ENCODE data around the gene RASGRF2.

Gene RASGRF2

DNA sequence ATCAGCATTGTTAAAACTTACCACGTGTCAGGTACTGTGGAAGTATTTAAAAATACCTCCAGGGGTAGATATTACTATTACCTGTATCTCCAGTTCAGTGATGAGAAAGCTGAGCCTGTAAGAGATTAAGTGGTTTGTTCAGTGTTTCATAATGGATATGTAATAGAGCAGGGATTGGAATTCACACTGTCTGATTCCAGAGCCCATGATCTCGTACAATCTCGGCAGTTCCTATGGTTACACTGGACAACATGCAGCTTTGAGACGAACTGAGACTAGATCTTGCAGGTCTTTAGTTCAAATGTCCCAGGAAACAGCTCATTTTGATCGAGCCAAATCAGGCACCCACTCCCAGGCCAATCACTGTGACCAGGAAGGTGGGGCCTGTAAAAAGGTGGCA, 8.8 kb upstream of the RASGRF2 start:
- no peaks in the 10 kb centered on the region for H3K4me1 ChIP-seq (ENCODE audit: control extremely low read depth in 1 of 4, control insufficient read depth in 4 of 4, insufficient read depth in 4 of 4, low read length in 3 of 4)
- H3K4me3 ChIP-seq (ENCODE audit: control insufficient read depth in 1 of 7, extremely low read depth in 1 of 7, insufficient read depth in 4 of 7, low read depth in 2 of 7, low read length in 6 of 7): no peak overlapping the region
- H3K27ac ChIP-seq (ENCODE audit: insufficient read depth in 1 of 2, low read depth in 1 of 2, low read length in 2 of 2, poor library complexity in 1 of 2, severe bottlenecking in 2 of 2): no peak overlapping the region
- 94% methylated on average over 4 of the region's 5 CpGs for WGBS (ENCODE audit: insufficient coverage)
- H3K36me3 ChIP-seq (ENCODE audit: control insufficient read depth in 4 of 4, insufficient read depth in 4 of 4, low read length in 3 of 4): no peaks in the 10 kb centered on the region
- no peaks in the 10 kb centered on the region for H3K9me3 ChIP-seq (ENCODE audit: control extremely low read depth in 1 of 5, control insufficient read depth in 4 of 5, insufficient read depth in 2 of 5, low read depth in 1 of 5, low read length in 4 of 5)
- H3K27me3 ChIP-seq (replicated peaks in 2 of 5; ENCODE audit: control insufficient read depth in 4 of 5, insufficient read depth in 5 of 5, low read length in 4 of 5): peaks cover 0 to 24% (median 6%) of the 10 kb centered on the region in 5 experiments
- POLR2A ChIA-PET: no interaction called here
- DNase-seq: no peak
- CTCF ChIA-PET: no interaction called here

DNA sequence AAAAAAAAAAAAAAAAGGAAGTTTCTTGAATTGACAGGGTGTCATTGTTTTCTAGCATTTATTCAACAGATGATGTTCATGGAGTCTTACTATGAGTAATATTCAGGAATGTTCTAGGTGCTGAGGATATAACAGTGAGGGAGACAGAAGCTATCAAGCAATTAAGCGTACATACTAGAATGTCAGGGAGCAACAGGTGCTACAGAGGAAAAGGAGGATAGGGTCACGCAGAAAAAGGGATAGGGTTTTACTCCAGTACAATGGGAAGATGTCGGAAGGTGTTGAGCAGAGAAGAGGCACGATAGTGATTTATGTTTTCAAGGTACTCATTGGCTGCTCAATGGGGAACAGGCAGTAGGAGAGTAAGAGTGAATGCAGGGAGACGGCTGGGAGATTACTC, 6.6 kb upstream of the RASGRF2 start:
- Histone ChIP-seq H3K27ac (ENCODE audit: insufficient read depth in 1 of 2, low read depth in 1 of 2, low read length in 2 of 2, poor library complexity in 1 of 2, severe bottlenecking in 2 of 2) (no peak overlapping the region), H3K4me3 (ENCODE audit: control insufficient read depth in 1 of 7, extremely low read depth in 1 of 7, insufficient read depth in 4 of 7, low read depth in 2 of 7, low read length in 6 of 7) (no peak overlapping the region), H3K27me3 (replicated peaks in 2 of 5; ENCODE audit: control insufficient read depth in 4 of 5, insufficient read depth in 5 of 5, low read length in 4 of 5) (peaks cover 0 to 45% (median 11%) of the 10 kb centered on the region in 5 experiments), H3K4me1 (ENCODE audit: control extremely low read depth in 1 of 4, control insufficient read depth in 4 of 4, insufficient read depth in 4 of 4, low read length in 3 of 4) (no peaks in the 10 kb centered on the region), H3K9me3 (ENCODE audit: control extremely low read depth in 1 of 5, control insufficient read depth in 4 of 5, insufficient read depth in 2 of 5, low read depth in 1 of 5, low read length in 4 of 5) (no peaks in the 10 kb centered on the region), H3K36me3 (ENCODE audit: control insufficient read depth in 4 of 4, insufficient read depth in 4 of 4, low read length in 3 of 4) (no peaks in the 10 kb centered on the region)
- DNase-seq: no peak
- POLR2A ChIA-PET: no interaction called here
- 100% methylated on average over 5 of the region's 5 CpGs for WGBS (ENCODE audit: insufficient coverage)
- CTCF ChIA-PET: no interaction called here

DNA sequence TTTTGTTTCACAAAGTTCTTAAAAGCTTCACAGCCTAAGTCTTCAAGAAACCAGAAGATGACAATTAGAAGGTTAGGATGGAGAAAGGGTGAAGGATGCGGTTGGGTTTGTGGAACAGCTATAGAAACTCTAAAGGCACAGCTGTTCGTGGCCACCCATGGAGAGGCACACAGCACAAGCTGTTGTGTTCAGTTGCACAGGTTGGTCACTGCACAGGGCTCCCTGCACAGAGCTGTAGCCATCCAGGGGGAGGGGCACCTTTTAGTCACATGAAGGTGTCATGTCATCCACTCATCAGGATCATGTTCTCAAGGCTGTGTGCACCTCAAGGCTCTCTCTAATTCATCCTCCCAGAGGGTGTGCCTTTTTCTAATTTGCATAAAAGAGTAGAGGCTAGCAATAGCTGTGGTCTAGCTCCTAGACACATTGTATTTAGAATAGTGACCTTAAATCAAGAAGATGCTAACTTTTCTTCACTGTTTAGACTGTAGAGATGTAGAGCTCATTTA, 5.0 kb upstream of the RASGRF2 start:
- peaks cover 0 to 5% (median 2%) of the 10 kb centered on the region in 4 experiments for H3K4me1 ChIP-seq (ENCODE audit: control extremely low read depth in 1 of 4, control insufficient read depth in 4 of 4, insufficient read depth in 4 of 4, low read length in 3 of 4)
- H3K27me3 ChIP-seq (replicated peaks in 2 of 5; ENCODE audit: control insufficient read depth in 4 of 5, insufficient read depth in 5 of 5, low read length in 4 of 5): peaks cover 0 to 61% (median 15%) of the 10 kb centered on the region in 5 experiments
- ChIA-PET POLR2A (no interaction called here), CTCF (interaction anchor here (1.3 kb wide), 1 partner anchor 13 kb away, joined by 3 read pairs; no protein-coding TSS in a partner anchor)
- H3K4me3 ChIP-seq (ENCODE audit: control insufficient read depth in 1 of 7, extremely low read depth in 1 of 7, insufficient read depth in 4 of 7, low read depth in 2 of 7, low read length in 6 of 7): no peak overlapping the region
- no peaks in the 10 kb centered on the region for H3K9me3 ChIP-seq (ENCODE audit: control extremely low read depth in 1 of 5, control insufficient read depth in 4 of 5, insufficient read depth in 2 of 5, low read depth in 1 of 5, low read length in 4 of 5)
- WGBS (ENCODE audit: insufficient coverage): 93% methylated on average over 2 of the region's 2 CpGs
- H3K27ac ChIP-seq (ENCODE audit: insufficient read depth in 1 of 2, low read depth in 1 of 2, low read length in 2 of 2, poor library complexity in 1 of 2, severe bottlenecking in 2 of 2): no peak overlapping the region
- DNase-seq: no peak
- no peaks in the 10 kb centered on the region for H3K36me3 ChIP-seq (ENCODE audit: control insufficient read depth in 4 of 4, insufficient read depth in 4 of 4, low read length in 3 of 4)

DNA sequence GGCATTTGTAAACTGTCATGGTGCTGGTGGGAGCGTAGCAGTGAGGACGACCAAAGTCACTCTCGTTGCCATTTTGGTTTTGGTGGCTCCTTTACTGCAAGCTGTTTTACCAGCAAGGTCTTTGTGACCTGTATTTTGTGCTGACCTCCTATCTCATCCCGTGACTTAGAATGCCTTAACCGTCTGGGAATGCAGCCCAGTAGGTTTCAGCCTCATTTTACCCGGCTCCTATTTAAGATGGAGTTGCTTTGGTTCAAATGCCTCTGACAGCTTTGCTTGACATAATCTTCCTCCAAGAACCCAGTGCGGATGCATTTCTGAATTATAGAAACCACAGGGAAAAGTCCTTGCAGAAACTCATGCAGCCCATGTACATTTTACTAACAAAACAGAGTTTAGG, 3.9 kb upstream of the RASGRF2 start:
- peaks cover 0 to 70% (median 22%) of the 10 kb centered on the region in 5 experiments for H3K27me3 ChIP-seq (replicated peaks in 2 of 5; ENCODE audit: control insufficient read depth in 4 of 5, insufficient read depth in 5 of 5, low read length in 4 of 5)
- no peaks in the 10 kb centered on the region for H3K9me3 ChIP-seq (ENCODE audit: control extremely low read depth in 1 of 5, control insufficient read depth in 4 of 5, insufficient read depth in 2 of 5, low read depth in 1 of 5, low read length in 4 of 5)
- H3K27ac ChIP-seq (ENCODE audit: insufficient read depth in 1 of 2, low read depth in 1 of 2, low read length in 2 of 2, poor library complexity in 1 of 2, severe bottlenecking in 2 of 2): no peak overlapping the region
- WGBS (ENCODE audit: insufficient coverage): 75% methylated on average over 5 of the region's 7 CpGs
- ChIA-PET POLR2A (no interaction called here), CTCF (no interaction called here)
- H3K4me1 ChIP-seq (ENCODE audit: control extremely low read depth in 1 of 4, control insufficient read depth in 4 of 4, insufficient read depth in 4 of 4, low read length in 3 of 4): peaks cover 0 to 16% (median 11%) of the 10 kb centered on the region in 4 experiments
- DNase-seq: no peak
- H3K4me3 ChIP-seq (ENCODE audit: control insufficient read depth in 1 of 7, extremely low read depth in 1 of 7, insufficient read depth in 4 of 7, low read depth in 2 of 7, low read length in 6 of 7): no peak overlapping the region
- H3K36me3 ChIP-seq (ENCODE audit: control insufficient read depth in 4 of 4, insufficient read depth in 4 of 4, low read length in 3 of 4): no peaks in the 10 kb centered on the region

DNA sequence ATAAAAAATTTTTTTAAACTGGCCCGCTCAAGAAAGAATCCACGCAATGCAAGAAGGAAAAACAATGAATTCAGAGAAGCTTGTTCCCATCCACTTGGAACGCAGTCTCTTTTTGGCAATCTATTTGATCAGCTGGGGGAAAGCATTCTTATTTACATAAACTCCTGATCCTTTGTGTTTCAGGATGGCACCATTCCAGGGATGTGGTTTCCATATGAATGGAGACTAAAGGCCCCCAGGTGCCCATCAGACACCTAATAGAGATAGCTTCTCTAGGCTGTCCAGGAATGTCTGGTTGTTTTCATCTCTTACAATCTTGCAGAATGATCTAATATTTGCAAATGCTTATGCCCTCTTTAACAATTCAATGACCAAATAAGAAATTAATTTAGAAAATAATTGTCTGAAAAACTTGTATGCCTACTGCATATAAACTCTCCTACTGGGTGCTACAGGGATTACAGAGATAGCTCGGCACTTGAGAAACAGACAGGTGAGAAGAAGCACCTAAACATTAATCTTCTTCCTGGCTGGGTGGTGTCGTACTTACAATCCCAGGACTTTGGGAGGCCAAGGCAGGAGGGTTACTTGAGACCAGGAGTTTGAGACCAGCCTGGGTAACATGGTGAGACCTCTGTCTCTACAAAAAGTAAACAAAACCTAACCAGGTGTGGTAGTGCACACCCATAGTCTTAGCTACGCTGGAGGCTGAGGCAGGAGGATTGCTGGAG, 3.0 kb upstream of the RASGRF2 start:
- H3K36me3 ChIP-seq (ENCODE audit: control insufficient read depth in 4 of 4, insufficient read depth in 4 of 4, low read length in 3 of 4): no peaks in the 10 kb centered on the region
- no peak overlapping the region for H3K27ac ChIP-seq (ENCODE audit: insufficient read depth in 1 of 2, low read depth in 1 of 2, low read length in 2 of 2, poor library complexity in 1 of 2, severe bottlenecking in 2 of 2)
- POLR2A ChIA-PET: no interaction called here
- DNase-seq: no peak
- H3K4me1 ChIP-seq (ENCODE audit: control extremely low read depth in 1 of 4, control insufficient read depth in 4 of 4, insufficient read depth in 4 of 4, low read length in 3 of 4): peaks cover 0 to 19% (median 12%) of the 10 kb centered on the region in 4 experiments
- no peak overlapping the region for H3K4me3 ChIP-seq (ENCODE audit: control insufficient read depth in 1 of 7, extremely low read depth in 1 of 7, insufficient read depth in 4 of 7, low read depth in 2 of 7, low read length in 6 of 7)
- WGBS (ENCODE audit: insufficient coverage): 84% methylated on average over 3 of the region's 6 CpGs
- CTCF ChIA-PET: no interaction called here
- peaks cover 0 to 79% (median 26%) of the 10 kb centered on the region in 5 experiments for H3K27me3 ChIP-seq (replicated peaks in 2 of 5; ENCODE audit: control insufficient read depth in 4 of 5, insufficient read depth in 5 of 5, low read length in 4 of 5)
- no peaks in the 10 kb centered on the region for H3K9me3 ChIP-seq (ENCODE audit: control extremely low read depth in 1 of 5, control insufficient read depth in 4 of 5, insufficient read depth in 2 of 5, low read depth in 1 of 5, low read length in 4 of 5)

DNA sequence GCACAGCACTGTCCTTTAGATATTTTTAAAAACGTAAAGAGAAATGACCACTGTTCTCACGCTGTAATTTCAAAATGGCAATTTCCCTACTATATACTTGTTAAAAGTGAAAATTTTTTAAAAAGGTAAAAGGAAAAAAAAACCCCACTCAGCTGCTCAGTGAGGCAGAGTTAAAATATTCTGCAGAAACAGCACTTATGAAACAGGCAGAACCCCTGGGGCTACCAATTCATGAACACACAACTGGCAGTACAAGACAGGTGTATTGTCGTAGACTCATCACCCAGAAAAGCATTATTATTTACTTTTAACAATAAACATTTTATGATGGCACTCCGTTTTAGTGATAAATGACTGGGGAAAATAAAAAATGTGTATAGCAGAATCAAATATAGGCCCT, 1.5 kb upstream of the RASGRF2 start:
- H3K9me3 ChIP-seq (ENCODE audit: control extremely low read depth in 1 of 5, control insufficient read depth in 4 of 5, insufficient read depth in 2 of 5, low read depth in 1 of 5, low read length in 4 of 5): no peaks in the 10 kb centered on the region
- no peak overlapping the region for H3K27ac ChIP-seq (ENCODE audit: insufficient read depth in 1 of 2, low read depth in 1 of 2, low read length in 2 of 2, poor library complexity in 1 of 2, severe bottlenecking in 2 of 2)
- POLR2A ChIA-PET: no interaction called here
- CTCF ChIA-PET: no interaction called here
- no peaks in the 10 kb centered on the region for H3K36me3 ChIP-seq (ENCODE audit: control insufficient read depth in 4 of 4, insufficient read depth in 4 of 4, low read length in 3 of 4)
- no peak overlapping the region for H3K4me3 ChIP-seq (ENCODE audit: control insufficient read depth in 1 of 7, extremely low read depth in 1 of 7, insufficient read depth in 4 of 7, low read depth in 2 of 7, low read length in 6 of 7)
- H3K27me3 ChIP-seq (replicated peaks in 2 of 5; ENCODE audit: control insufficient read depth in 4 of 5, insufficient read depth in 5 of 5, low read length in 4 of 5): peaks cover 5 to 92% (median 32%) of the 10 kb centered on the region in 5 experiments
- H3K4me1 ChIP-seq (ENCODE audit: control extremely low read depth in 1 of 4, control insufficient read depth in 4 of 4, insufficient read depth in 4 of 4, low read length in 3 of 4): peaks cover 0 to 19% (median 12%) of the 10 kb centered on the region in 4 experiments
- DNase-seq: no peak
- no CpG with 5 or more reads among the region's 4 CpGs for WGBS (ENCODE audit: insufficient coverage)

DNA sequence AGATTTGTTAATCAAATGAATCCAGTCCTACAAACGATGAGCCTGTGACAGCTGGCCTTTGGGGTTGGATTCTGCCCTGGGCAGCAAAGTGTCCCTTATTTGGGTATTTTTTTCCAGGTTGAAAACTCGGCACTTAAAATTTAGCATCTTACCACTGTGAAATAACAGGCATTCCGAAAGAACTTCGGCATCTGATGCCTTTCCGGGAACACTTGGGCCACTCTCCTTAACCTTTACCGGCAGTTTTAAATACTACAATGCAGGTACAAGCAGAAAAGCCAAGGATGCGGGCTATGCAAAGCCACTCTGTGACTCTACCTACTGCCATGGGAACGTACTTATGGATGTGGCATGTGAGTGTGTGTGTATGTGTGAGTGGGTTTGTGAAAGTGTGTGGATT, 1.0 kb upstream of the RASGRF2 start:
- peaks cover 5 to 95% (median 32%) of the 10 kb centered on the region in 5 experiments for H3K27me3 ChIP-seq (replicated peaks in 2 of 5; ENCODE audit: control insufficient read depth in 4 of 5, insufficient read depth in 5 of 5, low read length in 4 of 5)

More for the DNA sequence above, 1.0 kb upstream of the RASGRF2 start:
- H3K36me3 ChIP-seq (ENCODE audit: control insufficient read depth in 4 of 4, insufficient read depth in 4 of 4, low read length in 3 of 4): no peaks in the 10 kb centered on the region
- ChIA-PET CTCF (no interaction called here), POLR2A (no interaction called here)
- WGBS (ENCODE audit: insufficient coverage): 81% methylated on average over 5 of the region's 8 CpGs
- peaks cover 0 to 19% (median 12%) of the 10 kb centered on the region in 4 experiments for H3K4me1 ChIP-seq (ENCODE audit: control extremely low read depth in 1 of 4, control insufficient read depth in 4 of 4, insufficient read depth in 4 of 4, low read length in 3 of 4)
- H3K4me3 ChIP-seq (ENCODE audit: control insufficient read depth in 1 of 7, extremely low read depth in 1 of 7, insufficient read depth in 4 of 7, low read depth in 2 of 7, low read length in 6 of 7): no peak overlapping the region
- no peaks in the 10 kb centered on the region for H3K9me3 ChIP-seq (ENCODE audit: control extremely low read depth in 1 of 5, control insufficient read depth in 4 of 5, insufficient read depth in 2 of 5, low read depth in 1 of 5, low read length in 4 of 5)
- DNase-seq: no peak
- no peak overlapping the region for H3K27ac ChIP-seq (ENCODE audit: insufficient read depth in 1 of 2, low read depth in 1 of 2, low read length in 2 of 2, poor library complexity in 1 of 2, severe bottlenecking in 2 of 2)
